Measurements from ENCODE around the gene SLC27A2. TPM values are rescaled to one million over a fixed set of nuclear protein-coding genes. Genes with fewer than 3 reads are reported as not detected.

The SLC27A2 gene
- total RNA-seq, 8 experiments from 2014 or later, result 0.20 to 3.6 (median 1.6) TPM; not detected in 2

DNA sequence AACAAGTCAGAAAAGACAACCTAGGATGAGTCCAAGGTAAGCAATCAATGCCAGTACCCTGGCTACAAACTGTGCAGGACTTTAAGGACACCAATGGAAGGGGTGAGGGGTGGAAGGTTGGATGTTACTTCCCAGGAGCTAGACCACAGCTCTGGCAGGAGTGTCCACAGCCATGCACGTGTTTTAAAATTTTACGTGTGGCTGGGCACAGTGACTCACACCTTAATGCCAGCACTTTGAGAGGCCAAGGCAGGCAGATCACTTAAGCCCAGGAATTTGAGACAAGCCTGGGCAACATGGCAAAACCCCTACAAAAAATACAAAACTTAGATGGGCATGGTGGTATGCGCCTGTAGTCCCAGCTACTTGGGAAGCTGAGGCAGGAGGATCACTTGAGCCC lies 98.3 kb downstream of the SLC27A2 start:
- ATAC-seq (replicated peaks in 6 of 8), result no peak
- in situ Hi-C loops (cut with MboI; ENCODE audit: low pct_unique_long_range_greater_than_20kb in 2 of 9, low sequenced_read_pairs in 9 of 9, unreplicated experiment in 9 of 9), result no loop called here
- WGBS, 10 experiments, result 96 to 100% (median 100%) methylated on average over 1 to 2 of the region's 3 CpGs; no CpG with 5 or more reads in 2 of the 10 experiments
- Histone ChIP-seq H3K4me3 (no peak overlapping the region), H3K4me1 (replicated peaks in 1 of 2) (no peaks in the 10 kb centered on the region), H3K27ac (no peak overlapping the region)

DNA sequence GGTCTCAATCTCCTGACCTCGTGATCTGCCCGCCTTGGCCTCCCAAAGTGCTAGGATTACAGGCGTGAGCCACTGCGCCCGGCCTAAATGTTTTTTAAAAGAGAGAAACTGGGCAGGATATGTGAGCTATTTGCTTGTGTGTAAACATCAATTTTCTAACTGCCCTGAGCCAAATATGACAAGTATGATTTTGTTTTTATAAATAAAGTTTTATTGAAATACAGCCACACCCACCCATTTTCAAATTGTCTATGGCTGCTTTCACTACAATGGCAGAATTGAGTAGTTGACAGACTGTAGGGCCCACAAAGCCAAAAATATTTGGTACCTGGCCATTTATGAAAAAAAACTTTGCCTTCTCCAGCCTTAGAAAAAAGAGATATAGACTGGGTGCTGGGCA lies 99.4 kb downstream of the SLC27A2 start:
- ATAC-seq (replicated peaks in 6 of 8), result no peak

More for the DNA sequence above, 99.4 kb downstream of the SLC27A2 start:
- in situ Hi-C loops (cut with MboI; ENCODE audit: low pct_unique_long_range_greater_than_20kb in 2 of 9, low sequenced_read_pairs in 9 of 9, unreplicated experiment in 9 of 9), result no loop called here
- no peak overlapping the region for H3K27ac ChIP-seq
- no peaks in the 10 kb centered on the region for H3K4me1 ChIP-seq (replicated peaks in 1 of 2)
- 79 to 92% methylated on average over 2 to 4 of the region's 5 CpGs; no CpG with 5 or more reads in 8 of the 10 experiments for whole genome bisulfite sequencing, 10 experiments
- H3K4me3 ChIP-seq, result no peak overlapping the region

Other genes starting within 250 kb of the SLC27A2 start
- 1 to 10 TPM in 5 of 8 experiments, under 1 TPM in 3; 0.22 to 2.2 (median 1.1) TPM for gene ATP8B4, start 63.0 kb upstream of the SLC27A2 start, total RNA-seq
- gene HDC, start 83.5 kb downstream of the SLC27A2 start, total RNA-seq, result under 1 TPM in 4 of 8 experiments, not detected in 4; 0.15 to 0.57 (median 0.29) TPM
- gene GABPB1, start 173.0 kb downstream of the SLC27A2 start, total RNA-seq, result 10 to 100 TPM; 17.4 to 33.4 (median 21.0) TPM
- 100 to 1,000 TPM in 1 of 8 experiments, 10 to 100 TPM in 7; 28.4 to 135 (median 49.2) TPM for gene USP8, start 242.2 kb downstream of the SLC27A2 start, total RNA-seq